Naive thymus-derived CD4-positive, alpha-beta T cell (primary cell): ENCODE measurements around the gene ART5. TPM values are rescaled to one million over a fixed set of nuclear protein-coding genes. Genes with fewer than 3 reads are reported as not detected.

ENCODE experiments used
- ATAC-seq: fragments of 150-1000 bp; cut with Tn5 transposase; 2 replicates; pipeline ENCODE4 v1.10.0; 2021; ENCODE audit warnings: mild to moderate bottlenecking, moderate library complexity
- CTCF ChIA-PET: fragments of 350-600 bp; sonication (Branson Sonifier 250); formaldehyde crosslinking; loops from one replicate; lab custom pipeline; 2021; ENCODE audit warnings: antibody characterized with exemption; lab: Charles Lee
- POLR2A ChIA-PET: fragments of 350-600 bp; sonication (Branson Sonifier 250); formaldehyde crosslinking; loops from one replicate; lab custom pipeline; 2021; ENCODE audit warnings: antibody characterized with exemption, inconsistent platforms; lab: Charles Lee
- DNase-seq, 9 donors: peaks; one replicate each; pipeline versions ENCODE4 v3.0.0 to v3.0.0-alpha.2; 2020 to 2022; ENCODE audit warnings: mixed read lengths in 1 of 9
- H3K27ac ChIP-seq: one replicate; pipeline ENCODE4 v1.7.0; 2013; ENCODE audit warnings: mild to moderate bottlenecking, low read depth, low read length, moderate library complexity
- H3K27me3 ChIP-seq, 2 donors: one replicate each; pipeline ENCODE4 v1.7.0; 2013; ENCODE audit warnings: low read length in 2 of 2, mild to moderate bottlenecking in 2 of 2, moderate library complexity in 2 of 2; ENCODE audit not compliant: control insufficient read depth in 2 of 2, insufficient read depth in 2 of 2
- H3K36me3 ChIP-seq, 3 experiments: 1 replicate in 2 of 3; 2 replicates in 1 of 3; pipeline ENCODE4 v1.7.0; 2013; ENCODE audit warnings: low read length in 3 of 3, mild to moderate bottlenecking in 3 of 3, moderate library complexity in 1 of 3; ENCODE audit not compliant: insufficient read depth in 3 of 3, control insufficient read depth in 2 of 3
- H3K4me1 ChIP-seq, 2 donors: one replicate each; pipeline ENCODE4 v1.7.0; 2013; ENCODE audit warnings: low read length in 2 of 2, mild to moderate bottlenecking in 2 of 2, moderate library complexity in 1 of 2; ENCODE audit not compliant: control insufficient read depth in 2 of 2, insufficient read depth in 2 of 2
- H3K4me3 ChIP-seq: 2 replicates; pipeline ENCODE4 v1.7.0; 2013; ENCODE audit warnings: mild to moderate bottlenecking, low read length
- H3K9me3 ChIP-seq, 3 experiments: 1 replicate in 2 of 3; 2 replicates in 1 of 3; pipeline ENCODE4 v1.7.0; 2013; ENCODE audit warnings: low read length in 3 of 3; ENCODE audit not compliant: control insufficient read depth in 2 of 3
- H3K27ac Mint-ChIP-seq, 9 donors: one replicate each; pipeline ENCODE4 v1.8.0; 2020 to 2022; ENCODE audit warnings: mixed read lengths in 9 of 9, mild to moderate bottlenecking in 8 of 9, moderate library complexity in 5 of 9, inconsistent platforms in 2 of 9
- H3K27me3 Mint-ChIP-seq, 5 donors: one replicate each; pipeline ENCODE4 v1.8.0; 2021 to 2022; ENCODE audit warnings: mixed read lengths in 5 of 5, mild to moderate bottlenecking in 1 of 5
- H3K36me3 Mint-ChIP-seq, 5 donors: one replicate each; pipeline ENCODE4 v1.8.0; 2020 to 2022; ENCODE audit warnings: mixed read lengths in 5 of 5, mild to moderate bottlenecking in 3 of 5, inconsistent platforms in 1 of 5
- H3K4me1 Mint-ChIP-seq, 7 donors: one replicate each; pipeline ENCODE4 v1.8.0; 2020 to 2022; ENCODE audit warnings: mixed read lengths in 7 of 7, mild to moderate bottlenecking in 3 of 7, inconsistent platforms in 1 of 7
- H3K4me3 Mint-ChIP-seq, 10 donors: one replicate each; pipeline ENCODE4 v1.8.0; 2020 to 2022; ENCODE audit warnings: mild to moderate bottlenecking in 10 of 10, mixed read lengths in 10 of 10, moderate library complexity in 6 of 10, inconsistent platforms in 2 of 10
- H3K9me3 Mint-ChIP-seq, 11 donors: one replicate each; pipeline ENCODE4 v1.8.0; 2020 to 2022; ENCODE audit warnings: mixed read lengths in 11 of 11, mild to moderate bottlenecking in 4 of 11, inconsistent platforms in 1 of 11, moderate library complexity in 1 of 11
- intact Hi-C, 2 donors: fragments of 100-400 bp; cut with micrococcal nuclease; formaldehyde crosslinking; loops; one replicate each; pipeline ENCODE4 v1.15.1; 2023
- polyA plus RNA-seq, 2 donors: library from polyadenylated mRNA; unstranded; fragments of 300-500 nt; fragmentation: Illumina TruSeq; gene quantifications; one replicate each; pipeline ENCODE4 v1.2.3, GENCODE V29; 2021
- total RNA-seq, 6 experiments: library from RNA in 5 of 6; stranded (reverse) in 5 of 6; gene quantifications; 1 replicate in 5 of 6; 2 replicates in 1 of 6; pipeline ENCODE4 v1.2.3 and lab custom pipeline; 2021 to 2026

ART5 gene
- total and polyA plus RNA-seq, 7 experiments from 2014 or later, result not detected

- peaks cover 0 to 11% (median 6%) of the 10 kb centered on the region in 7 donors for H3K4me1 Mint-ChIP-seq
- H3K27me3 Mint-ChIP-seq, result no peaks in the 10 kb centered on the region
- Histone ChIP-seq H3K27me3 (no peaks in the 10 kb centered on the region), H3K36me3 (no peaks in the 10 kb centered on the region), H3K4me3 (no peak overlapping the region), H3K4me1 (no peaks in the 10 kb centered on the region), H3K27ac (no peak overlapping the region), H3K9me3 (no peaks in the 10 kb centered on the region)
- H3K4me3 Mint-ChIP-seq, result peak overlapping the region in 2 of 10 donors; percentile 18 to 41
- peak; percentile 70 for ATAC-seq
- CTCF ChIA-PET, result interaction anchor here (1.0 to 1.2 kb wide), 2 partner anchors 12 to 17 kb away, joined by 4 read pairs; no protein-coding TSS in a partner anchor
- intact Hi-C loops, result no loop called here
- H3K27ac Mint-ChIP-seq, result no peak overlapping the region
- no peaks in the 10 kb centered on the region for H3K9me3 Mint-ChIP-seq
- H3K36me3 Mint-ChIP-seq, result peaks cover 0 to 3% (median 0%) of the 10 kb centered on the region in 5 donors
- POLR2A ChIA-PET, result no interaction called here
- DNase-seq, result no peak
Observed at GRCh38 chr11:3626250-3626960, 15.4 kb downstream of the ART5 start.

- no peak overlapping the region for H3K27ac ChIP-seq
- H3K4me3 Mint-ChIP-seq, result no peak overlapping the region
- DNase-seq (no peak), ATAC-seq (no peak)
- POLR2A ChIA-PET, result no interaction called here
- no peak overlapping the region for H3K4me3 ChIP-seq
- CTCF ChIA-PET, result no interaction called here
- H3K9me3 Mint-ChIP-seq, result peaks cover 0 to 2% (median 0%) of the 10 kb centered on the region in 11 donors
- no peaks in the 10 kb centered on the region for H3K9me3 ChIP-seq
- no peaks in the 10 kb centered on the region for H3K27me3 ChIP-seq
- no peaks in the 10 kb centered on the region for H3K4me1 ChIP-seq
- no peak overlapping the region for H3K27ac Mint-ChIP-seq
- peaks cover 0 to 11% (median 6%) of the 10 kb centered on the region in 7 donors for H3K4me1 Mint-ChIP-seq
- H3K27me3 Mint-ChIP-seq, result no peaks in the 10 kb centered on the region
- H3K36me3 ChIP-seq, result no peaks in the 10 kb centered on the region
- intact Hi-C loops, result no loop called here
- H3K36me3 Mint-ChIP-seq, result peaks cover 0 to 2% (median 0%) of the 10 kb centered on the region in 5 donors
Observed at GRCh38 chr11:3623767-3624458, 17.9 kb downstream of the ART5 start.

DNA sequence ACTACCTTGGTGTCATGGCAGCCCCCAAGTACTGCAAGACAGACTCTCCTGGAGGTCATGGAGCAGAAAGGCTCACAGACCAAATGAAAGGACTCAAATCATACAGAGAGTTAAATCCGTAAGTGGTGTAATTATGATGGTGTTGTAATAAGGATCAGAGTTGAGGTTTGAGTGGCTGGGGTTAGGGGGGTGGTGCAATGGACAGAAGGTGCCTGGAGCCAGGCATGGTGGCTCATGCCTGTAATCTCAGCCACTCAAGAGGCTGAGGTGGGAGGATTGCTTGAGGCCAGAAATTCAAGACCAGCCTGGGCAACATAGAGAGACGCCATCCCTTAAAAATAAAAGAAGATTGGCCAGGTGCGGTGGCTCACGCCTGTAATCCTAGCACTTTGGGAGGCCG is 18.7 kb downstream of the ART5 start:
- intact Hi-C loops, result no loop called here
- H3K27ac ChIP-seq, result no peak overlapping the region
- peaks cover 0 to 11% (median 6%) of the 10 kb centered on the region in 7 donors for H3K4me1 Mint-ChIP-seq
- H3K27ac Mint-ChIP-seq, result peak overlapping the region in 1 of 9 donors; percentile 4
- no peaks in the 10 kb centered on the region for H3K36me3 ChIP-seq
- no peaks in the 10 kb centered on the region for H3K27me3 Mint-ChIP-seq
- POLR2A ChIA-PET, result no interaction called here
- peaks cover 0 to 2% (median 0%) of the 10 kb centered on the region in 11 donors for H3K9me3 Mint-ChIP-seq
- H3K4me3 Mint-ChIP-seq, result no peak overlapping the region
- H3K4me3 ChIP-seq, result no peak overlapping the region
- CTCF ChIA-PET, result no interaction called here
- H3K4me1 ChIP-seq, result no peaks in the 10 kb centered on the region
- H3K27me3 ChIP-seq, result no peaks in the 10 kb centered on the region
- no peaks in the 10 kb centered on the region for H3K9me3 ChIP-seq
- no peaks in the 10 kb centered on the region for H3K36me3 Mint-ChIP-seq
- DNase-seq, result no peak
- no peak for ATAC-seq

- no peak overlapping the region for H3K4me3 ChIP-seq
- Mint-ChIP-seq H3K4me3 (no peak overlapping the region), H3K27ac (no peak overlapping the region), H3K27me3 (no peaks in the 10 kb centered on the region), H3K36me3 (no peaks in the 10 kb centered on the region), H3K9me3 (peaks cover 0 to 2% (median 0%) of the 10 kb centered on the region in 11 donors), H3K4me1 (peaks cover 0 to 11% (median 6%) of the 10 kb centered on the region in 7 donors)
- ChIA-PET POLR2A (no interaction called here), CTCF (no interaction called here)
- no peak for DNase-seq
- no peak overlapping the region for H3K27ac ChIP-seq
- H3K4me1 ChIP-seq, result no peaks in the 10 kb centered on the region
- intact Hi-C loops, result no loop called here
- H3K27me3 ChIP-seq, result no peaks in the 10 kb centered on the region
- ATAC-seq, result no peak
- no peaks in the 10 kb centered on the region for H3K36me3 ChIP-seq
- H3K9me3 ChIP-seq, result no peaks in the 10 kb centered on the region
Observed at GRCh38 chr11:3622521-3622920, 19.3 kb downstream of the ART5 start.

- ChIA-PET POLR2A (no interaction called here), CTCF (no interaction called here)
- Histone ChIP-seq H3K36me3 (no peaks in the 10 kb centered on the region), H3K4me3 (no peak overlapping the region), H3K27ac (no peak overlapping the region), H3K4me1 (no peaks in the 10 kb centered on the region), H3K9me3 (no peaks in the 10 kb centered on the region), H3K27me3 (no peaks in the 10 kb centered on the region)
- no peaks in the 10 kb centered on the region for H3K36me3 Mint-ChIP-seq
- peaks cover 13 to 23% (median 14%) of the 10 kb centered on the region in 7 donors for H3K4me1 Mint-ChIP-seq
- no peak overlapping the region for H3K27ac Mint-ChIP-seq
- peaks cover 0 to 2% (median 0%) of the 10 kb centered on the region in 11 donors for H3K9me3 Mint-ChIP-seq
- DNase-seq, result no peak
- peaks cover 0 to 4% (median 0%) of the 10 kb centered on the region in 5 donors for H3K27me3 Mint-ChIP-seq
- no peak overlapping the region for H3K4me3 Mint-ChIP-seq
- intact Hi-C loops, result no loop called here
- no peak for ATAC-seq
Observed at GRCh38 chr11:3617990-3618389, 23.8 kb downstream of the ART5 start.

- intact Hi-C loops, result no loop called here
- Histone ChIP-seq H3K4me3 (no peak overlapping the region), H3K36me3 (no peaks in the 10 kb centered on the region), H3K27ac (no peak overlapping the region), H3K4me1 (no peaks in the 10 kb centered on the region), H3K27me3 (no peaks in the 10 kb centered on the region), H3K9me3 (no peaks in the 10 kb centered on the region)
- Mint-ChIP-seq H3K36me3 (peaks cover 0 to 2% (median 0%) of the 10 kb centered on the region in 5 donors), H3K27me3 (peaks cover 0 to 4% (median 0%) of the 10 kb centered on the region in 5 donors), H3K4me1 (peaks cover 13 to 23% (median 14%) of the 10 kb centered on the region in 7 donors), H3K4me3 (peak overlapping the region in 1 of 10 donors; percentile 52), H3K27ac (no peak overlapping the region), H3K9me3 (peaks cover 0 to 2% (median 0%) of the 10 kb centered on the region in 11 donors)
- ATAC-seq (no peak), DNase-seq (no peak)
- CTCF ChIA-PET, result no interaction called here
- POLR2A ChIA-PET, result no interaction called here
Observed at GRCh38 chr11:3616721-3617460, 24.9 kb downstream of the ART5 start.
